H54 (cell line): ENCODE results near the gene PLBD1.

Experiments
- DNase-seq: peaks from one replicate; pipeline ENCODE4 v3.0.0; 2011; ENCODE audit warnings: low spot score, mixed read lengths; ENCODE audit not compliant: insufficient read length
- FAIRE-seq: peaks from 3 replicates; lab custom pipeline; 2011; peaks lifted over from hg19 to GRCh38; lab: Jason Lieb, UNC
- POLR2A ChIP-seq: IDR thresholded peaks from 2 replicates; pipeline ENCODE4 v1.6.1; 2011; ENCODE audit warnings: low read depth, mild to moderate bottlenecking, low read length

Gene PLBD1

GRCh38 chr12:14567351-14568162 is at the start of gene PLBD1:
Gene PLBD1, minus strand, starts transcription at chr12:14567883. Its CDS starts 187 bp downstream, at chr12:14567696.
- DNase-seq = no peak
- TF ChIP-seq POLR2A = no peak
- no peak for FAIRE-seq

- no peak for FAIRE-seq
- DNase-seq = no peak
- no peak for TF ChIP-seq POLR2A
Measured at GRCh38 chr12:14614704-14615121, 47.0 kb upstream of the PLBD1 start.

- no peak for TF ChIP-seq POLR2A
- no peak for DNase-seq
- no peak for FAIRE-seq
Measured at GRCh38 chr12:14613718-14614117, 46.0 kb upstream of the PLBD1 start.

- FAIRE-seq (no peak), DNase-seq (no peak)
- no peak for TF ChIP-seq POLR2A
Measured at GRCh38 chr12:14612898-14613445, 45.3 kb upstream of the PLBD1 start.

- FAIRE-seq = no peak
- DNase-seq = no peak
- TF ChIP-seq POLR2A = no peak
Measured at GRCh38 chr12:14612250-14612649, 44.6 kb upstream of the PLBD1 start.

GRCh38 chr12:14611640-14612203 is 44.0 kb upstream of the PLBD1 start:
- no peak for TF ChIP-seq POLR2A
- FAIRE-seq (no peak), DNase-seq (no peak)

GRCh38 chr12:14607568-14607967 is 39.9 kb upstream of the PLBD1 start:
- no peak for FAIRE-seq
- no peak for TF ChIP-seq POLR2A

GRCh38 chr12:14605401-14605989 is 37.8 kb upstream of the PLBD1 start:
- no peak for TF ChIP-seq POLR2A
- DNase-seq (no peak), FAIRE-seq (no peak)

More at GRCh38 chr12:14607568-14607967, 39.9 kb upstream of the PLBD1 start:
- DNase-seq = no peak

- DNase-seq = no peak
- TF ChIP-seq POLR2A = no peak
- FAIRE-seq = no peak
Measured at GRCh38 chr12:14601692-14602478, 34.2 kb upstream of the PLBD1 start.

GRCh38 chr12:14597480-14597879 is 29.8 kb upstream of the PLBD1 start:
- FAIRE-seq (no peak), DNase-seq (no peak)
- no peak for TF ChIP-seq POLR2A

GRCh38 chr12:14591719-14592118 is 24.0 kb upstream of the PLBD1 start:
- FAIRE-seq (no peak), DNase-seq (no peak)
- TF ChIP-seq POLR2A = no peak

GRCh38 chr12:14589169-14590004 is 21.7 kb upstream of the PLBD1 start:
- TF ChIP-seq POLR2A = no peak
- FAIRE-seq = no peak

GRCh38 chr12:14588571-14588970 is 20.9 kb upstream of the PLBD1 start:
- DNase-seq (no peak), FAIRE-seq (no peak)
- TF ChIP-seq POLR2A = no peak

More at GRCh38 chr12:14589169-14590004, 21.7 kb upstream of the PLBD1 start:
- no peak for DNase-seq
